WI38 (cell line): Measurements from ENCODE around the gene KCNK4.
A peak's percentile ranks its signal among the peaks of the same experiment; 100 is the strongest.

ENCODE experiments used
- H3K4me3 ChIP-seq: 2 replicates; pipeline ENCODE4 v1.5.1; 2011; ENCODE audit warnings: low read depth, mild to moderate bottlenecking, control low read depth, low read length
- TF ChIP-seq, protein P1 (sequence below): IDR thresholded peaks from 2 replicates; pipeline ENCODE4 v1.5.1; 2012; ENCODE audit warnings: low read depth, mild to moderate bottlenecking, control low read depth, low read length

Gene KCNK4

DNA sequence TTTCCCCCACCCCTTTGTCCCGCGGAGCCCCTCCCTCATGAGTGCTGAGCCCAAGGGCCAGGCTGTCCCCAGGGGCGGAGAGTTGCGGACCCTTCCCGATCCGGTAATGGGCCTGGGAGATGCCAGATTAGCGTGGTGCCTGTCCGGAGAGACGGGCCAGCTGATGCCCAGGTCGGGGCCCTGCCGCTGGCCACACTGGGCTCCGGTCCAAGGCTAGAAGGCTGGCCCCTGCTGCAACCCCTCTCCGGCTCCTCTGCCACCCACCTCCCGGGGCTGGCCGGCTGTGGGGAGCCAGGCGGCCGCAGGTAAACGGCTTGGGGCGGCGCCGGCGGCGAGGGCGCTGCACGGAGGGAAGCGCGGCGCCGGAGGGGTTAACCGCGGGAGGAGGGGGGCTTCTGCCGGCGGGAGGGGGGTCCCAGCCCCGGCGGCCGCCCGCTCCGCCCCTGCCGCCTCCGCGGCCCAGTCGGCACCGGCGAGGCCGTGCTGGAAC lies at the start of gene KCNK4:
TSS of gene KCNK4 (plus strand) at position 41 of the 490 bp plus-strand sequence. CDS start 1,717 bp downstream, outside the sequence.
- peak within 1 kb of the TSS; percentile 37 for H3K4me3 ChIP-seq
- TF ChIP-seq, protein P1, sequence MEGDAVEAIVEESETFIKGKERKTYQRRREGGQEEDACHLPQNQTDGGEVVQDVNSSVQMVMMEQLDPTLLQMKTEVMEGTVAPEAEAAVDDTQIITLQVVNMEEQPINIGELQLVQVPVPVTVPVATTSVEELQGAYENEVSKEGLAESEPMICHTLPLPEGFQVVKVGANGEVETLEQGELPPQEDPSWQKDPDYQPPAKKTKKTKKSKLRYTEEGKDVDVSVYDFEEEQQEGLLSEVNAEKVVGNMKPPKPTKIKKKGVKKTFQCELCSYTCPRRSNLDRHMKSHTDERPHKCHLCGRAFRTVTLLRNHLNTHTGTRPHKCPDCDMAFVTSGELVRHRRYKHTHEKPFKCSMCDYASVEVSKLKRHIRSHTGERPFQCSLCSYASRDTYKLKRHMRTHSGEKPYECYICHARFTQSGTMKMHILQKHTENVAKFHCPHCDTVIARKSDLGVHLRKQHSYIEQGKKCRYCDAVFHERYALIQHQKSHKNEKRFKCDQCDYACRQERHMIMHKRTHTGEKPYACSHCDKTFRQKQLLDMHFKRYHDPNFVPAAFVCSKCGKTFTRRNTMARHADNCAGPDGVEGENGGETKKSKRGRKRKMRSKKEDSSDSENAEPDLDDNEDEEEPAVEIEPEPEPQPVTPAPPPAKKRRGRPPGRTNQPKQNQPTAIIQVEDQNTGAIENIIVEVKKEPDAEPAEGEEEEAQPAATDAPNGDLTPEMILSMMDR = no peak

DNA sequence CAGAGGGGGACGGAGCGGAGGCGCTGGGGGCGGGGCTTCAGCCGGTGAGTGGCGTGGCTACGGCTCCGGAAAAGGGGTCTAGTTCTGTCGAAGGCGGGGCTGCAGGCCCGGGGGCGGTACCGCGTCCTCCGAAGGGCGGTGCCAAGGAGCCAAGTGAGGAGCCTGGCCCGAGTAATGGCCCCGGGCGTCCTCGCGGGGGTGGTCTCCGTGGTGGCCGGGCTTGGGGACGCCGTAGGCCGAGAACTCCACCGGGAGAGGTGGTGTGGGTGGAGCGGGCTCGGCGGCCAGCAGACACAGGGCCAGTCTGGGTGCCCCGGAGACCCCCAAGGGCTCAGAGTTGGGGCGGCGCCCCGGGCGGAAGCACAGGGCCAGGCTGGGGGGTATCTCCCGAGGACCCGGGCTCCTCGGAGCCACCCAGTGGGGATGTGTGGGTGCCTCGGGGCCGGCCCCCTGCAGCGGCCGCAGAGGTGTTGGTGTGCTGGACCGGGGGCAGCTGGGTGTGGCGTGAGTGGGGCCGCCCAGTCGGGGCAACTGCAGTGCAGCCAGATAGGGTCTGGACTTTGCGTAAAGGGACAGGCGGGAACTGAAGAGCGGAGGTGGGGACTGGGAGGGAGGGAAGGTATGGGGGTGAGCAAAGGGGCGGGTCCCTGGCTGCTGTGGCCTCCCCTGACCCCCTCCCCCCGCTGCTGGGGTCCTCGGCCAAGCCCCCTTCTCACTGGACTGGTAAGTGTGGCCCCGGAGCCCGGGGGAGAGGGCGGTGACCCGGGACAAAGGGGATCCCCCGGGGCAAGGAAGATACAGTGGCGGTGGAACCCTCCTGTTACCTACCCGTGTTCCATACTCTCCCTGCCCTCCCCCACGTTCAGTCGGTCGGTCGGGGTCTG lies 49.4 kb upstream of the KCNK4 start:
- peak overlapping the region; percentile 84 for H3K4me3 ChIP-seq
- TF ChIP-seq, protein P1 = no peak

DNA sequence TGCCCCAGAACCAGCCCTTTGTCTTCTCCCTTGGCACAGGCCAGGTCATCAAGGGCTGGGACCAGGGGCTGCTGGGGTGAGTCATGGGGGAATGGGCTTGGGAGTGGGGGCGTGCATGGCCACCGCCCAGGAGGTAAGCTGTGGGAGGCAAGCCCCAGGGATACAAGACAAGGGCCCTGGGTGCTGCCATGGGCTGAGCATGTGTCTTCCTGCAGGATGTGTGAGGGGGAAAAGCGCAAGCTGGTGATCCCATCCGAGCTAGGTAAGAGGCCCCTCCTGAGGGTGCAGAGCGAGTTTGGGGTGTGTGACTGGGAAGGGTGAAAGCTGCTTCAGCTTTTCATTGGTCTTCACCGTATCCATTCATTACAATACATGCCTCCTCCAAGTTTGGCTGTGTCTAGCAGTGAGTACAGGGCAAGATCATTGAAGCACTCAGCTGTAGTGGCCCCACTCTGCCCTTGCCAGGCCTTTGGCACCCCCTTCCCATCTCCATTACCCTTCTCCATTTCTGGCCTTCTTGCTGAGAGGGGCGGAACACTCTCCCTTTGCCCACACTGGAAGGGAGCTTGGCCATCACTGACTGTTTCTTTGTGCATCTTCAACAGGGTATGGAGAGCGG lies 47.8 kb upstream of the KCNK4 start:
- H3K4me3 ChIP-seq = no peak overlapping the region
- TF ChIP-seq, protein P1 = no peak

DNA sequence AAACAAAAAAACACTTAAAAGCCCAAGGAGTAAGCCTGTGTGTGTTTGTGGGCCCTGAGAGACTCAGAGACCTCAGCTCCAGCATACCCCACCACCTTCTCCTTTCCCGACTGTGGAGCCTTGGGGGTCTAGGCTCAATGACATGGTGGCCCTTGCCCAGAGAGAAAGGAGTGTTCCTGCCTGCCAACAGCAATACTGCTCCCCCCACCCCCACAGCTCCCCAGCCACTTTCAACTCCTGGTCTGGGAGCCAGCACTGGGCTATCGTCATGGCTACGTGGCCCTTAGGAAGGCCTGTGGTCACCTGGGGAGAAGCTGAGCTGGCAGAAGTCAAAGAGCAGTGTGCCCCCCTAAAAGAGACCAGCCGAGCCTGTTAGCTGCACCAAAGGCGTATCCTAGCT lies 47.0 kb upstream of the KCNK4 start:
- TF ChIP-seq, protein P1 = no peak

DNA sequence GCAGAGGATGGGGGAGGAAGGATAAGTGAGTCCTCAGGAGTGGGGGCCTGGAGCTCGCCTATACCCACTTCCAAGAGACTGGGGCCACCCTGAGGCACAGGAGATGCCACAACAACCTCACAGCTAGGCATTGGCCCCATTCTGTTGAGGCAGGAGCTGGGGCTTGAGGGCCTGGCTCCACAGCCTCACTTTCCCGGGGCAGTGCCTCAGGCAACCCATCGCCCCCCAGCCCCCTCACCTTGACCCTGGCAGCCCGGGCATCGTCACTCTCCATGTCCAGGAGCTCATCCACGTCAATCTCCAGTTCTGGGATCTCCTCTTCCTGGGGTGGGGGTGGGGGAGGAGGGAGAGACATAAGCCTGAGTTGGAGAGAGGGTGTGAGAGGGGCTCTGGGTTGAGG lies 46.1 kb upstream of the KCNK4 start:
- TF ChIP-seq, protein P1 = no peak
- H3K4me3 ChIP-seq = peak overlapping the region; percentile 91

More for the DNA sequence above, 47.0 kb upstream of the KCNK4 start:
- no peak overlapping the region for H3K4me3 ChIP-seq

DNA sequence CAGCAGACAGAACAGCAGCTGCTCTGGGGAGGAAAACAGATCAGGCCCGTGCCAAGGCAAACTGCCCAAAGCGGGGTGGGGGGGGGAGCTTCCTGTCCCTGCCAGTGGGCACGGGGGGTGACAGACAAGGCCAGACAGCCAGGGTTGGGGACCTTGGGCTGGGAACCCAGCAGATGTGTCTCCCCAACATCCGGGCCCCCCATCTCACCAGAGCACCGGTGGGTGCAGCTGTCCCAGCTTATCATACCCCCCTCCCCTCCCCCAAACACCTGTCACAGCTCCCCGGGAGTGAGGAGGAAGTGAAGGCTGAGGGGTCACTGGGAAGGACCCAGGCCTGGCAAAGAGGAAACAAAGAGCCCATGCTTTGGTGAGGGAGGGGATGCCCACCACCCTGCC lies 45.7 kb upstream of the KCNK4 start:
- TF ChIP-seq, protein P1 = no peak
- peak overlapping the region; percentile 91 for H3K4me3 ChIP-seq
